HG03025 (cell line): ENCODE results near the gene DHODH.

Experiments used
- ATAC-seq: cut with Tn5 transposase; IDR thresholded peaks from one replicate; pipeline ENCODE4 v1.9.1; 2021; ENCODE audit warnings: mild to moderate bottlenecking, moderate library complexity; ENCODE audit not compliant: unreplicated experiment, low FRiP score

DHODH gene

DNA sequence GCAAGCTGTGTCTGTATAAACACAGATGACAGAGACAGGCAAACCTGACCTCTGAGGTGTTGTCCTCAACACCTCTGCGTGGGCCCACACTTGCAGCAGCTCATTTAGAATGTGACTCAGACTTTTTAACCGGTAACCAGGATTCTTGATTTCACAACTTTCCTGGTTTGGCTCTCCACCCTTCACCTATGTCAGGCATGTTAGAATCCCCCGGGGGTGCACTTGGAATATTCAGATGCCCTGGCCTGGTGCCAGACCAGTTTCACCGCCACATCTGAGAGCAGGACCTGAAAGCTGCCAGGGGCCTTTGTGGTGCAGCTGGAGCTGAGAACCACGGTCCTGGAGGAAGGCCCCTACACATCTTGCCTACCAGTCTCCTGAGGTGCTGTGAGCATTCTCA is 4.8 kb downstream of the DHODH start:
- ATAC-seq = no peak

DNA sequence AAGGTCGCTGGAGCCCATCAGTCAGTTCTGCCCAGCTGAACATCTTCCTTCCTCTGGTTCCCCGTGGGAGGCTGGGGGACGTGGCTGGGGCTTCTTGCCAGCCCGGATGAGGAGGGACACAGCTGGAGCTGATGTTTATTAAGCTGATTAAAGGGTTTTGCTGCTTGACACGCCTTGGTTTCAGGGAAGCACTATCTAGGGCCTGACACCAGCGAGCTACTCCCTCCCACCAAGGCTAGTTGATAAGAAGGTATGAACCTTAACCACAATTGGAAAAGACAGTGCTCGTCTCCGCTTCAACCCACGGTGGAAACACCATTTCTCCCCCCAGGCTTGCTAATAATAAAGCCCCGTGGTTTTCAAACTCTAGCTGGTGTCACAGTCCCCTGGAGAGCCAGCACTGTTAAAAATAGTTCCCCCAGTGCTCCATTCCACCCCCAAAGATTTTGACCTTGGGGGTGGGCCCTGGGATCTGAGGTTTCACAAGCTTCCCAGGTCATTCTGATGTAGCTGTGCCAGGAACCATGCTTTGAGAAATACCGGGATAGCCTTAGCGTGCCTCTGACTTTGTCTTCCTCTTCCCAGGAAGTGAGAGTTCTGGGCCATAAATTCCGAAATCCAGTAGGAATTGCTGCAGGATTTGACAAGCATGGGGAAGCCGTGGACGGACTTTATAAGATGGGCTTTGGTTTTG is 5.5 kb downstream of the DHODH start:
- ATAC-seq = no peak

- ATAC-seq = no peak
Observed at GRCh38 chr16:72014675-72015074, 6.1 kb downstream of the DHODH start.

- no peak for ATAC-seq
Observed at GRCh38 chr16:72015124-72015523, 6.6 kb downstream of the DHODH start.

- no peak for ATAC-seq
Observed at GRCh38 chr16:72018470-72018869, 9.9 kb downstream of the DHODH start.

GRCh38 chr16:72021043-72021442 is 12.5 kb downstream of the DHODH start:
- no peak for ATAC-seq

DNA sequence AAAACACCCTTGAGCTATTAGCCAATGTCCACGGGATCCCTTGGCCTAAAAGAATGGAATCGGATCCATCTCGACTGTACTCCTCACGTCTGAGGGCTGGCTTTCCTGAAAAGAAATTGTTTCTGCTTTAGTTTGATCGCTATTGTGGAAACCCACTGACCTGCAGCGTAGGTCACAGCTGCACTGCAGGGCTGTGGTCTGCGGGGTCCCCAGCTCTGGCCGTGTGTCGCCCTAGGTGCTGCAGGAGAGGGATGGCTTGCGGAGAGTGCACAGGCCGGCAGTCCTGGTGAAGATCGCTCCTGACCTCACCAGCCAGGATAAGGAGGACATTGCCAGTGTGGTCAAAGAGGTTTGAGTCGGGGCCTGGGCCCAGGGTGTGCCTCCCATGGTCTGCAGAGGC is 13.6 kb downstream of the DHODH start:
- ATAC-seq = no peak

DNA sequence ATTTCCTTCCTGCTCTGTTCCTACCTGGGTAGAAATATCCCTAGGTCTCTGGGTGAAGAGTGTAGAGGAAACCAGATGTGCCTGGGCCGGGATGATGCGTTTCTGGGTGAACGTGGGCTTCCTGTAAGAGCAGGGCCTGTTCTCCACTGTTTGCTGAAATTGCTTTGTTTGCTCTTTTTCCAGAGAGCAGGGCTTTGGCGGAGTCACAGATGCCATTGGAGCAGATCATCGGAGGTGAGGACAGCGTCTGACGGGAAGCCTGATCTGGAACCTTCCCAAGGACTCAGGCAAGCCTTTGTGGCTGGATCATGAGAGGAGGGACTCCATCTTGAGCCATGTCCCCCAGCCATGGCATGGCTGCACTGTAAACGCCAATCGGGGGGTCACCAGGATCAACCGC is 15.4 kb downstream of the DHODH start:
- no peak for ATAC-seq

GRCh38 chr16:72024862-72025382 is 16.4 kb downstream of the DHODH start:
- no peak for ATAC-seq

- no peak for ATAC-seq
Observed at GRCh38 chr16:72025404-72026114, 17.0 kb downstream of the DHODH start.

- ATAC-seq = no peak
Observed at GRCh38 chr16:72027669-72028378, 19.3 kb downstream of the DHODH start.

- ATAC-seq = no peak
Observed at GRCh38 chr16:72029567-72030271, 21.2 kb downstream of the DHODH start.

DNA sequence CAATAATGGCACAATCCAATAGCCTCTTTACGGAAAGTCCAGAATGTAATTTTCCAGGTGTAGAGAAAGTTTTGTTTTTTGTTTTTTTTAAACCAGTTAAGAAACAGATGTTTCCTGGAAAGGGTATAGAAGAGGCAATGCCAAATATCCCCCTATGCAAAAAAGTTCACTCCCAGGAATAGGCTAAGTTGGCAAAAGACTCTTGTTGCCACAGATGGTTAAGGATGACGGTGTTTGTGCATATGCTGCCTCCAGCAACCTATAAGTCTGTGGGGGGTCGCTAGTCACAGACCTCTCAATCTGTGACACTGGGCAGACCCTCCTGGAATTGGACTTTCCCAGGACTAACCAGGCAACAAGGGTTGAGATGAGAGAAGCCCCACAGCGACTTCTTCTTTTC is 24.9 kb downstream of the DHODH start:
- ATAC-seq = no peak

GRCh38 chr16:72036098-72036497 is 27.6 kb downstream of the DHODH start:
- no peak for ATAC-seq

- no peak for ATAC-seq
Observed at GRCh38 chr16:72042157-72042660, 33.7 kb downstream of the DHODH start.

DNA sequence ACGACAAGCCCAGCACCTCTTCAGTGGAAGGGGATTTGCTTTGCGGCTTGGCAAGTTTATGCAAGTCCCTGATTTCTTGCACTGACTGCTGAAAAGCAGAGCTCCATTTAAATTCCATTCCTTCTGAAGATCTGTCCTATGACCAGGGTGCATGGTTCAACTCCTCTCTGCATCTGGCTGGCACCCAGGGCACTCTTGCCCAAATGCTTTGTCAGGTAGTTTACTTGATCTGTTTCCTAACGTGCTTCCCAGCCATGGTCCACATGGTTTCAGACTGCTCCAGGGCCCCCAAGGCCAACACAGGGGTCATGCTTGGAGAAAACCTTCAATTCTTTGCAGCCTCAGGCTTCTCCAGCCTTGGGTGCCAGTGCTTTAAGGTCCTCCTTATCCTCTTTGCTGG is 34.5 kb downstream of the DHODH start:
- ATAC-seq = no peak

GRCh38 chr16:72043539-72043938 is 35.0 kb downstream of the DHODH start:
- no peak for ATAC-seq

DNA sequence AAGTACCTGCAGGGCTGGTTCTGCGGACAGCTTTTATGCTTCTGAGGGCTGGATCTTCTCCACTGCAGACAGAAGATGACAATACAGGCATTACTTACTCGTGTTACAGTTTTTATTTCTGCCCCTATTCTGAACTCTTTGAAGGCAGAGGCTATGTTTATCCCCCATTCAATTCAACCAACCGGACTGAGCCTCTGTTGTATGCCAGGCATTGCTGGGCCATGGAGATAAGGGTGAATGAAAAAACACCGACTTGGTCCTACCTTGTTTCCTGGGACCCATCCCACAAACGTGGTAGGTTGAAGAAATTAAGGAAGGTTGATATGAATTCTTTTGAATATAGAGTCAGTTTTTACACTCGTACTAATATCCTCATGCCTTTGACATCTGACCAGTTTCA is 35.8 kb downstream of the DHODH start:
- no peak for ATAC-seq

- no peak for ATAC-seq
Observed at GRCh38 chr16:72044825-72045359, 36.3 kb downstream of the DHODH start.

DNA sequence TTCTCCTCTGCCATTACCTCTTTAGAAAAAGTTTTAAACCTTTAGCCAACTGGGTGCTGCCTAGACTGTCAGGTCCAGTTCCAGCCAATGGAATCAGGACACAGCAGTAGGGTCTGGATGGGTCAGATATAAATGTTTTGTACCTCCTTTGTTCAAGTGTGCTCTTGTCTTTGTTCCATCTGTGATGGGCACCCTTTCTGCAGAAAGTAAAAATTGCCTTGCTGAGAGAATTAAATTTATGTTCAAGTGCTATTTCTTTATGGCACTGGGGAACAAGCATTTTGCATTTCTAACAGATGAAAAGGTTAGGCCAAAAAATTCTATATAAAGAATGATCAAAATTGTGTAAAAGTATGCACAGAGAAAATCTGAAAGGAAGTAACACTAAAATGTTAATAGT is 40.6 kb downstream of the DHODH start:
- no peak for ATAC-seq
